ENCODE results near the gene DDX52. TPM values are rescaled to one million over a fixed set of nuclear protein-coding genes. Genes with fewer than 3 reads are reported as not detected.

Gene DDX52
- total and polyA plus RNA-seq, 7 experiments from 2014 or later, result 11.9 to 34.0 (median 26.6) TPM

DNA sequence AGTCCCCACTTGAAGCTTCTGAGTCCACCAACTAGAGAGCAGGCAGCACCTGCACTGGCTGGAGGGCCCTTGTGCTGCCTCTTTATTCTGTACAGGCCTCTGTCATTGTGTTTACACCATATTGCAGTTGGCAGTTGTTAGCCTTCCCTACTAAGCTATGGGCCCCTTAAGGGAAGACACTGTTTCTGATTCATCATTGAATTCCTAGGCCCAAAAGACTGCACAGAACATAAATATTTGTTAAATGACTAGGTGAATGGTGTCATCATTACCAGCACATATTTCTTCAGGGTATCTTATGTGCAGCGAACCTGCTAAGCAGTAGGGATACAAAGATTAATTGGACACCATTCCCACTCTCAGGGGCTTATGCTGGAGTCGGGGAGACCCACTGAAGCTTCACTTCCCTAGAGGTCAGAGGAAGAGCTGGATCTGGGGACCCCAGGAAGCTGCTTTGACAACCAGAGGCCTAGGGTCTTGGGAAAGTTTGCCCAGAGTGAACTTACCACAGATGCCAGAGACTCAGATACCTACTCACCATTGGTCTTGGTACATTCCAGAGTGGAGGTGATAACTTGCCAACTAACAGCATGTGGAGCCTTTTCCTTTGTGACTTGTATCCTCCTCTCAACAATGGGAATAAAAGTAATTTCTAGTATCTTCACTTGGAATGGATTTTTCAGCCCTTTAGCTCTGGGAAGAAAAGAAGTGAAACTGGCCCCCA, 28.7 kb upstream of the DDX52 start:
- no peak for ATAC-seq
- no peaks in the 10 kb centered on the region for H3K4me1 ChIP-seq (ENCODE audit: control insufficient read depth in 2 of 2, insufficient read depth in 2 of 2, low read length in 2 of 2)
- H3K9me3 ChIP-seq (ENCODE audit: control insufficient read depth in 2 of 3, low read length in 3 of 3), result no peaks in the 10 kb centered on the region
- Mint-ChIP-seq H3K27ac (no peak overlapping the region), H3K4me1 (peaks cover 0 to 1% (median 0%) of the 10 kb centered on the region in 7 donors), H3K4me3 (no peak overlapping the region), H3K36me3 (no peaks in the 10 kb centered on the region), H3K27me3 (peaks cover 7 to 16% (median 11%) of the 10 kb centered on the region in 5 donors), H3K9me3 (no peaks in the 10 kb centered on the region)
- ChIA-PET POLR2A (no interaction called here), CTCF (interaction anchor here (0.6 to 0.9 kb wide), 2 partner anchors 35 to 53 kb away, joined by 3 read pairs; no protein-coding TSS in a partner anchor)
- no peaks in the 10 kb centered on the region for H3K36me3 ChIP-seq (ENCODE audit: control insufficient read depth in 2 of 3, insufficient read depth in 3 of 3, low read length in 3 of 3)
- H3K27ac ChIP-seq (ENCODE audit: low read depth, low read length), result no peak overlapping the region
- no peak overlapping the region for H3K4me3 ChIP-seq (ENCODE audit: low read length)
- DNase-seq, result no peak
- intact Hi-C loops (cut with micrococcal nuclease), result no loop called here
- H3K27me3 ChIP-seq (ENCODE audit: control insufficient read depth in 2 of 2, insufficient read depth in 2 of 2, low read length in 2 of 2), result no peaks in the 10 kb centered on the region

DNA sequence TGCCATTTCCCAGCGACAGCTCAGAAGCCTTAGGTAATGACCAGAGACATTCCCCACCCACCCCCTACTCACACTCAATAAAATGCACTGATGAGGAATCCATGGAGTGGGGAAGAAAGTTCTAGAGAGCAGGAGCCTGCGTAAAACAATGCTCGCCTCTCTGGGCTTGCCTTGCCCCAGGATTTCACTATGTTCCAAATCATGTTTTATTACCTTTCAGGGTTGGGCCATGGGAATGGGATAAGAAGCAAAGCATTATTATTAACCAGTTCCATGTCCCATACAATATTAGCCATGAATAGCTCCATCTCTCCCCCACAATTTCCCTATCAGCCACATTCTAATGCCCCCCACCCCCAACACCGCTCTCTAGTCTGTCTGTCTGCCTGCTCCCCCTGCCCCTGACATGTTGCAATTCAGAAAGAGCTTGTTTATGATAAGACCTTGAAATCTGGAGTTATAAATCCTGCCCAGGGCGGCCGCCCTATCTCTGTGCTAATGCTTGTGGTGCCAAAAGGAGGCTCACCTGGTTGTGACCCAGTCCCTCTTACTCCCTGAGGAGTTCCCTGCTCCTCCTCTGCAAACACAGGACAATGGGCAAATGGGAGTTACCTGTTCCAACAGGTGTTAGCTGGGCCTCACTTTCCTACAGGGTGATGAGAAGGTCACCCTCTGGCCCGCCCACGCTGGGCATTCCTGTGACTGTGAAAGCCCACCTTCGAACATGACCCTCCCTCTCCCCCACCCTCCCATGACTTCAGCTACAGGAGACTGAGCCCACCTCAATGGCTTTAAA, 28.0 kb upstream of the DDX52 start:
- no peak for DNase-seq
- Mint-ChIP-seq H3K36me3 (no peaks in the 10 kb centered on the region), H3K27ac (no peak overlapping the region), H3K4me3 (no peak overlapping the region), H3K9me3 (no peaks in the 10 kb centered on the region), H3K27me3 (peaks cover 0 to 8% (median 4%) of the 10 kb centered on the region in 5 donors), H3K4me1 (peaks cover 0 to 1% (median 0%) of the 10 kb centered on the region in 7 donors)
- no peaks in the 10 kb centered on the region for H3K9me3 ChIP-seq (ENCODE audit: control insufficient read depth in 2 of 3, low read length in 3 of 3)
- no peak overlapping the region for H3K4me3 ChIP-seq (ENCODE audit: low read length)
- POLR2A ChIA-PET, result no interaction called here
- H3K27ac ChIP-seq (ENCODE audit: low read depth, low read length), result no peak overlapping the region
- H3K4me1 ChIP-seq (ENCODE audit: control insufficient read depth in 2 of 2, insufficient read depth in 2 of 2, low read length in 2 of 2), result no peaks in the 10 kb centered on the region
- no peaks in the 10 kb centered on the region for H3K36me3 ChIP-seq (ENCODE audit: control insufficient read depth in 2 of 3, insufficient read depth in 3 of 3, low read length in 3 of 3)
- no peak for ATAC-seq
- CTCF ChIA-PET, result interaction anchor here (0.9 kb wide), 1 partner anchor 53 kb away, joined by 3 read pairs; no protein-coding TSS in a partner anchor
- H3K27me3 ChIP-seq (ENCODE audit: control insufficient read depth in 2 of 2, insufficient read depth in 2 of 2, low read length in 2 of 2), result no peaks in the 10 kb centered on the region
- intact Hi-C loops (cut with micrococcal nuclease), result no loop called here

DNA sequence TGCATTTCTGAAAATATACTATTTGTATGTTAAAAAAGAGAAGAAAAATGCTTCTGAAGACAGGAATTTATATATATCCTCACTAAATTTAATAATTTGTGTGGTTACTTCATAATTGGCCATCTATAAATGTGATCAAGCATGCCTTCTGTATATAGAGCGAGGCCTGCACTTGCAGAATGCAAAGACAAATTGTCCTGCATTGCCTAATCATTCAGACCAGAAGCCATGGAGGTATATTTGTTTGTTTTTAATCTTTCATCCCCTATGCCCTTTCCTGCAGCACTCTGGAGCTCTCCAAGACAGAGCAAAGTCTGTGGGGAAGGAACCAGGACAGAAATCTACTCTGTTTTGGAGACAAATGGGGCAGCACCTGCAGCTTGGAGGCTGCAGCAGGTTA, 23.8 kb upstream of the DDX52 start:
- Histone ChIP-seq H3K4me1 (ENCODE audit: control insufficient read depth in 2 of 2, insufficient read depth in 2 of 2, low read length in 2 of 2) (no peaks in the 10 kb centered on the region), H3K27me3 (ENCODE audit: control insufficient read depth in 2 of 2, insufficient read depth in 2 of 2, low read length in 2 of 2) (no peaks in the 10 kb centered on the region), H3K9me3 (ENCODE audit: control insufficient read depth in 2 of 3, low read length in 3 of 3) (no peaks in the 10 kb centered on the region), H3K27ac (ENCODE audit: low read depth, low read length) (no peak overlapping the region), H3K4me3 (ENCODE audit: low read length) (no peak overlapping the region), H3K36me3 (ENCODE audit: control insufficient read depth in 2 of 3, insufficient read depth in 3 of 3, low read length in 3 of 3) (no peaks in the 10 kb centered on the region)
- H3K36me3 Mint-ChIP-seq, result no peaks in the 10 kb centered on the region
- intact Hi-C loops (cut with micrococcal nuclease), result no loop called here
- H3K4me3 Mint-ChIP-seq, result no peak overlapping the region
- ATAC-seq, result no peak
- POLR2A ChIA-PET, result no interaction called here
- peaks cover 0 to 19% (median 0%) of the 10 kb centered on the region in 5 donors for H3K27me3 Mint-ChIP-seq
- DNase-seq, result no peak
- H3K9me3 Mint-ChIP-seq, result no peaks in the 10 kb centered on the region
- peaks cover 0 to 2% (median 0%) of the 10 kb centered on the region in 7 donors for H3K4me1 Mint-ChIP-seq
- no peak overlapping the region for H3K27ac Mint-ChIP-seq
- CTCF ChIA-PET, result no interaction called here

DNA sequence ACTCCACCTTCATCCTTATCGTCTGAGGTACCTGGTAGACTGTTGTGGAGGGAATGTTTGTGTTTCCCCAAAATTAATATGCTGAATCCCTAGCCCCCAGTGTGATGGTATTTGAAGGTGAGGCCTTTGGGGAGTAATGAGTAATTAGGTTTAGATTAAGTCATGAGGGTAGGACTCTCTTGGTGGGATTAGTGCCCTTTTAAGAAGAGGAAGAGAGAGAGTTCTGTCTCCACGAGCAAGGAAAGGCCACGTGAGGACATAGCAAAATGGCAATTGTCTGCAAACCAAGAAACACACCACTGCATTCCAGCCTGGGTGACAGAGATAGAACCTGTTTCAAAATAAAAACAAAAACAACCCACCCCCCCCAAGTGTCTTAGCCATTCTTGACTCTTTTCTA, 21.0 kb upstream of the DDX52 start:
- Histone ChIP-seq H3K36me3 (ENCODE audit: control insufficient read depth in 2 of 3, insufficient read depth in 3 of 3, low read length in 3 of 3) (no peaks in the 10 kb centered on the region), H3K27me3 (ENCODE audit: control insufficient read depth in 2 of 2, insufficient read depth in 2 of 2, low read length in 2 of 2) (no peaks in the 10 kb centered on the region), H3K9me3 (ENCODE audit: control insufficient read depth in 2 of 3, low read length in 3 of 3) (no peaks in the 10 kb centered on the region), H3K27ac (ENCODE audit: low read depth, low read length) (no peak overlapping the region), H3K4me1 (ENCODE audit: control insufficient read depth in 2 of 2, insufficient read depth in 2 of 2, low read length in 2 of 2) (no peaks in the 10 kb centered on the region), H3K4me3 (ENCODE audit: low read length) (no peak overlapping the region)
- DNase-seq, result no peak
- ChIA-PET POLR2A (no interaction called here), CTCF (no interaction called here)
- Mint-ChIP-seq H3K4me3 (no peak overlapping the region), H3K27ac (no peak overlapping the region), H3K9me3 (no peaks in the 10 kb centered on the region), H3K4me1 (peaks cover 0 to 2% (median 0%) of the 10 kb centered on the region in 7 donors), H3K27me3 (peaks cover 0 to 40% (median 0%) of the 10 kb centered on the region in 5 donors), H3K36me3 (no peaks in the 10 kb centered on the region)
- intact Hi-C loops (cut with micrococcal nuclease), result no loop called here
- ATAC-seq, result no peak

DNA sequence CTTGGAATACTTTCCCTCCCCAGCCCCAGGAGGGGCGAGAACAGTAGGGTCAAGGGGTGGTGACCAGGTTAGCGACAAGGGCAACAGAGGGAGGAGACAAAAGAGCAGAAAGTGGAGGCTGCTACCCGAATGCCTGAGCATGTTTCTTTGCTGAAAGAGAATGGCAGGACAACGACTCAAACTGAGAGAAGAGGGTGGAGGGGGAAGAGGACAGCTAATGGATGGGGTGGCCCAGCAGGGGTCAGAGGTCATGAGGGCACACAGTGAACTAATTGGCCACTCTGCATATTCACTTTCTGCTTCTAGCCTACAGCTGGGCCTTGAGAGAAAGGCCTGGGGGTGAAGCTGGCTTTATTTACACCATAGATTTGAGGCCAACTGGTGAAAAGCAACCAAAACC, 19.1 kb upstream of the DDX52 start:
- Histone ChIP-seq H3K4me1 (ENCODE audit: control insufficient read depth in 2 of 2, insufficient read depth in 2 of 2, low read length in 2 of 2) (no peaks in the 10 kb centered on the region), H3K4me3 (ENCODE audit: low read length) (no peak overlapping the region), H3K27ac (ENCODE audit: low read depth, low read length) (no peak overlapping the region), H3K9me3 (ENCODE audit: control insufficient read depth in 2 of 3, low read length in 3 of 3) (no peaks in the 10 kb centered on the region), H3K27me3 (ENCODE audit: control insufficient read depth in 2 of 2, insufficient read depth in 2 of 2, low read length in 2 of 2) (no peaks in the 10 kb centered on the region), H3K36me3 (ENCODE audit: control insufficient read depth in 2 of 3, insufficient read depth in 3 of 3, low read length in 3 of 3) (no peaks in the 10 kb centered on the region)
- no peaks in the 10 kb centered on the region for H3K9me3 Mint-ChIP-seq
- POLR2A ChIA-PET, result no interaction called here
- H3K27ac Mint-ChIP-seq, result no peak overlapping the region
- peaks cover 0 to 46% (median 0%) of the 10 kb centered on the region in 5 donors for H3K27me3 Mint-ChIP-seq
- H3K4me1 Mint-ChIP-seq, result peaks cover 0 to 2% (median 0%) of the 10 kb centered on the region in 7 donors
- CTCF ChIA-PET, result no interaction called here
- ATAC-seq (no peak), DNase-seq (no peak)
- intact Hi-C loops (cut with micrococcal nuclease), result no loop called here
- no peaks in the 10 kb centered on the region for H3K36me3 Mint-ChIP-seq
- no peak overlapping the region for H3K4me3 Mint-ChIP-seq

DNA sequence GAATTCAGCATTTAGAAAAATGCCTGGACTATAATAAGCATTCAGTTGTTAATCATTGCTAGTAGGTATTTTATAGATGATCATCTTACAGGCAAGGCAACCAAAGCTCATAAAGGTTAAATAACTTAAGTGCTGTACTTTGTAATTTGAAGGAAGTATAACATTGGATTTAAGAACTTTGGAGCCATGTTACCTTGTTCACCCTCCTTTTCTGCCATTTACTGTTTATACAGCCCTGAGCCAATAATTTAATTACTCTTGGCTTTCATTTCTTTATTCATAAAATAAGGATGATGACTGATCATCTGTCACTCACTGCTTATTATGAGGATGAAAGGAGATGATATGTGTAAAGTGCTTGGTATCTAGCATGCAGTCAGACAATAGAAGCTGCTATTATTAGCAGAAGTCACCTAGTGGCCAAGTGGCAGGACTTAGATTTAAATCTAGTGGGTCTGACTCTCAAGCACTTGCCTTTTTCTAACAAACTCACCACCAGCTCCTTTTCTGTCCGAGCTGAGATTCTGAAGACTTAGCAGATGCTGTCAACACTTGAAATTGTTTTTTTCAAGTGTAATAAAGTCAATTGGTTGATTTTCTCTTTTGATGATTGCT, 18.3 kb upstream of the DDX52 start:
- CTCF ChIA-PET, result no interaction called here
- DNase-seq (no peak), ATAC-seq (no peak)
- Mint-ChIP-seq H3K4me3 (no peak overlapping the region), H3K27ac (no peak overlapping the region), H3K9me3 (no peaks in the 10 kb centered on the region), H3K36me3 (no peaks in the 10 kb centered on the region), H3K27me3 (peaks cover 0 to 48% (median 0%) of the 10 kb centered on the region in 5 donors), H3K4me1 (peaks cover 0 to 2% (median 0%) of the 10 kb centered on the region in 7 donors)
- H3K36me3 ChIP-seq (ENCODE audit: control insufficient read depth in 2 of 3, insufficient read depth in 3 of 3, low read length in 3 of 3), result no peaks in the 10 kb centered on the region
- H3K4me1 ChIP-seq (ENCODE audit: control insufficient read depth in 2 of 2, insufficient read depth in 2 of 2, low read length in 2 of 2), result no peaks in the 10 kb centered on the region
- intact Hi-C loops (cut with micrococcal nuclease), result no loop called here
- no peaks in the 10 kb centered on the region for H3K9me3 ChIP-seq (ENCODE audit: control insufficient read depth in 2 of 3, low read length in 3 of 3)
- no peaks in the 10 kb centered on the region for H3K27me3 ChIP-seq (ENCODE audit: control insufficient read depth in 2 of 2, insufficient read depth in 2 of 2, low read length in 2 of 2)
- no peak overlapping the region for H3K4me3 ChIP-seq (ENCODE audit: low read length)
- no peak overlapping the region for H3K27ac ChIP-seq (ENCODE audit: low read depth, low read length)
- POLR2A ChIA-PET, result no interaction called here

All from naive thymus-derived CD4-positive, alpha-beta T cell (primary cell).